Endothelial cell of umbilical vein (primary cell): ENCODE measurements around the gene MCTP1. TPM values are rescaled to one million over a fixed set of nuclear protein-coding genes. Genes with fewer than 3 reads are reported as not detected.

Experiments
- BruUV-seq: library from RNA; stranded (reverse); fragments of 400-500 nt; replicated peaks from 2 replicates; lab custom pipeline; 2021; lab: Mats Ljungman, UMichigan
- CTCF ChIA-PET: fragments of 300-600, 350-600 bp; sonication (Branson Sonifier 250); formaldehyde crosslinking; loops from one replicate; lab custom pipeline; 2021; ENCODE audit warnings: antibody characterized with exemption, inconsistent platforms; lab: Charles Lee
- POLR2A ChIA-PET: fragments of 300-600, 350-600 bp; sonication (Branson Sonifier 250); formaldehyde crosslinking; loops from one replicate; lab custom pipeline; 2021; ENCODE audit warnings: antibody characterized with exemption, inconsistent platforms; lab: Charles Lee
- DNase-seq: peaks from one replicate; pipeline ENCODE4 v3.0.0-alpha.2; 2011; ENCODE audit warnings: low read depth, low spot score
- FAIRE-seq: peaks from 2 replicates; lab custom pipeline; 2011; peaks lifted over from hg19 to GRCh38; lab: Jason Lieb, UNC
- H2AFZ ChIP-seq: 2 replicates; pipeline ENCODE4 v1.6.0; 2012; ENCODE audit warnings: low read depth, low read length, control low read depth, inconsistent platforms
- H3K27ac ChIP-seq: 2 replicates; pipeline ENCODE4 v1.5.1; 2011; ENCODE audit warnings: low read depth, mild to moderate bottlenecking, control low read depth, low read length, moderate library complexity; ENCODE audit not compliant: insufficient read depth
- H3K27me3 ChIP-seq, 2 experiments: 2 replicates each; pipeline versions ENCODE4 v1.6.0 to v1.6.1; 2011; ENCODE audit warnings: low read length in 2 of 2, mixed read lengths in 1 of 2; ENCODE audit not compliant: control insufficient read depth in 2 of 2, insufficient read depth in 2 of 2
- H3K36me3 ChIP-seq, 2 experiments: 2 replicates in 1 of 2; 3 replicates in 1 of 2; pipeline ENCODE4 v1.5.1; 2011; ENCODE audit warnings: low read length in 2 of 2, mild to moderate bottlenecking in 1 of 2, moderate library complexity in 1 of 2; ENCODE audit not compliant: control insufficient read depth in 2 of 2, insufficient read depth in 2 of 2; ENCODE audit errors: extremely low read depth in 1 of 2
- H3K4me1 ChIP-seq: 3 replicates; pipeline ENCODE4 v1.5.1; 2011; ENCODE audit warnings: mild to moderate bottlenecking, low read length; ENCODE audit not compliant: control insufficient read depth, insufficient read depth; ENCODE audit errors: extremely low read depth
- H3K4me2 ChIP-seq: 2 replicates; pipeline ENCODE4 v1.6.1; 2011; ENCODE audit warnings: low read length, control low read depth, mixed read lengths; ENCODE audit not compliant: insufficient read depth
- H3K4me3 ChIP-seq, 3 experiments: fragments of 200-600 bp in 1 of 3; sonication (generic), shearing (Covaris generic) in 1 of 3; replicated peaks in 1 of 3; 2 replicates each; pipeline ENCODE4 v1.5.1; 2011 to 2016; ENCODE audit warnings: control low read depth in 3 of 3, low read length in 3 of 3, mild to moderate bottlenecking in 2 of 3, inconsistent platforms in 1 of 3, low read depth in 1 of 3, moderate library complexity in 1 of 3; ENCODE audit not compliant: insufficient read depth in 1 of 3
- H3K79me2 ChIP-seq: 2 replicates; pipeline ENCODE4 v1.6.0; 2012; ENCODE audit warnings: low read length, inconsistent platforms; ENCODE audit not compliant: control insufficient read depth, insufficient read depth
- H3K9ac ChIP-seq: replicated peaks from 2 replicates; pipeline ENCODE3; 2011; ENCODE audit warnings: low read length, control low read depth; ENCODE audit not compliant: insufficient read depth; ENCODE audit errors: extremely low read depth
- H3K9me1 ChIP-seq: replicated peaks from 3 replicates; pipeline ENCODE4 v1.6.0; 2011; ENCODE audit warnings: mild to moderate bottlenecking, low read length; ENCODE audit not compliant: control insufficient read depth, insufficient read depth; ENCODE audit errors: extremely low read depth
- H3K9me3 ChIP-seq: replicated peaks from 2 replicates; pipeline ENCODE4 v1.5.1; 2012; ENCODE audit warnings: low read length, inconsistent platforms; ENCODE audit not compliant: control insufficient read depth, insufficient read depth
- H4K20me1 ChIP-seq: replicated peaks from 2 replicates; pipeline ENCODE3; 2011; ENCODE audit warnings: mild to moderate bottlenecking, low read length; ENCODE audit not compliant: control insufficient read depth, insufficient read depth; ENCODE audit errors: extremely low read depth
- CTCF ChIP-seq, 2 donors: IDR thresholded peaks; 1 replicate in 1 of 2; 2 replicates in 1 of 2; pipeline ENCODE4 v1.5.1; 2011; ENCODE audit warnings: low read length in 2 of 2, mild to moderate bottlenecking in 2 of 2, moderate library complexity in 2 of 2, control low read depth in 1 of 2, inconsistent platforms in 1 of 2, low read depth in 1 of 2; ENCODE audit not compliant: insufficient read depth in 1 of 2; ENCODE audit errors: extremely low read depth in 1 of 2
- EZH2 ChIP-seq: IDR thresholded peaks from 2 replicates; pipeline ENCODE4 v1.6.1; 2012; ENCODE audit warnings: borderline replicate concordance, low read depth, mild to moderate bottlenecking, moderate library complexity, low read length, inconsistent platforms; ENCODE audit not compliant: severe bottlenecking
- FOS ChIP-seq: IDR thresholded peaks from 2 replicates; pipeline ENCODE4 v1.6.1; 2011; ENCODE audit warnings: mild to moderate bottlenecking, low read length, moderate library complexity, borderline replicate concordance; ENCODE audit not compliant: insufficient read depth
- GATA2 ChIP-seq: IDR thresholded peaks from 2 replicates; pipeline ENCODE4 v1.7.0; 2011; ENCODE audit warnings: low read depth, mild to moderate bottlenecking, moderate library complexity, mixed read lengths, low read length; ENCODE audit not compliant: insufficient read length, insufficient read depth
- JUN ChIP-seq: IDR thresholded peaks from 2 replicates; pipeline ENCODE4 v1.6.1; 2011; ENCODE audit warnings: borderline replicate concordance, low read depth; ENCODE audit not compliant: insufficient read length, insufficient read depth
- MYC ChIP-seq: IDR thresholded peaks from one replicate; pipeline ENCODE4 v1.6.1; 2011; ENCODE audit warnings: mild to moderate bottlenecking, low read depth, low read length
- POLR2A ChIP-seq: IDR thresholded peaks from 2 replicates; pipeline ENCODE4 v1.6.1; 2012; ENCODE audit warnings: low read depth, mild to moderate bottlenecking, control low read depth, low read length
- POLR2AphosphoS5 ChIP-seq: IDR thresholded peaks from 2 replicates; pipeline ENCODE4 v1.6.1; 2012; ENCODE audit warnings: low read depth, mild to moderate bottlenecking, control low read depth, low read length, moderate library complexity; ENCODE audit not compliant: insufficient read depth
- dilution Hi-C: fragments of 300-500 bp; cut with MboI; formaldehyde crosslinking; loops from one replicate; pipeline ENCODE4 v1.15.0; 2019; ENCODE audit warnings: low sequenced_read_pairs; ENCODE audit not compliant: extremely low pct_ligation_motif_present
- intact Hi-C: fragments of 100-400 bp; cut with micrococcal nuclease; formaldehyde crosslinking; loops from one replicate; pipeline ENCODE4 v1.10.0; 2022
- polyA plus RNA-seq, 4 experiments: library from polyadenylated mRNA; depleted of rRNA in 3 of 4; stranded (reverse) in 3 of 4; unstranded in 1 of 4; fragments of >200 nt; gene quantifications; 2 replicates each; pipeline versions ENCODE4 v1.2.1 to v1.2.3, GENCODE V29; 2011 to 2012; ENCODE audit warnings: missing spikeins in 1 of 4
- total RNA-seq: library from RNA; stranded (reverse); gene quantifications from 2 replicates; pipeline ENCODE4 v1.2.3, GENCODE V29; 2021
- TF ChIP-seq, protein P1 (sequence below): IDR thresholded peaks from 2 replicates; pipeline ENCODE4 v1.6.1; 2011; ENCODE audit not compliant: insufficient read depth, insufficient read length

The MCTP1 gene
- total and polyA plus RNA-seq, 2 donors (not counting 3 experiments of a cell fraction or from before 2014, with no cell fraction given): 79.3 to 203 TPM

DNA sequence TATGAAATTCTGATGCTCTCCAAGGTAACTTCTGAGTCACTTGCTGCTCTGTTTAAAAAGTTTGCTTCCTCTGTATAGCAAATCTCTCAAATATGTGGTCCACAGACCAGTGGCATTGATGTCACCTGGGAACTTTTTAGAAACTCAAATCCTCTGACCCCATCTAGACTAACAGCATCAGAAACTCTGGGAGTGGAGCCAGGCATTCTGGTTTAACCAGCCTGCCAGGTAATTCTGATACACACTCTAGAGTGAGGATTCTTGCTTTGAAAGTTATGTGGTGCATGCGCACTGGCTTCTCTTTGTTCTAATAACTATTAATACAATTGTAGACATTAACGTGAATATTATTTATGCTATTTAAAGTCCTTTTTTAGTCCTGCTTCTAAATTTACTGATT lies 368.3 kb downstream of the MCTP1 start:
- no peak for DNase-seq
- FAIRE-seq: no peak
- POLR2A ChIA-PET: no interaction called here
- no TSS peak for BruUV-seq
- Histone ChIP-seq H3K4me1 (no peaks in the 10 kb centered on the region), H3K9me1 (peaks cover 2% of the 10 kb centered on the region), H3K4me2 (no peak overlapping the region), H3K9ac (no peak overlapping the region), H4K20me1 (no peaks in the 10 kb centered on the region), H3K9me3 (no peaks in the 10 kb centered on the region), H3K36me3 (peaks cover 0 to 7% of the 10 kb centered on the region in 2 experiments), H3K27me3 (no peaks in the 10 kb centered on the region), H3K79me2 (no peaks in the 10 kb centered on the region), H3K27ac (no peak overlapping the region), H2AFZ (no peak overlapping the region), H3K4me3 (no peak overlapping the region)
- TF ChIP-seq, protein P1, sequence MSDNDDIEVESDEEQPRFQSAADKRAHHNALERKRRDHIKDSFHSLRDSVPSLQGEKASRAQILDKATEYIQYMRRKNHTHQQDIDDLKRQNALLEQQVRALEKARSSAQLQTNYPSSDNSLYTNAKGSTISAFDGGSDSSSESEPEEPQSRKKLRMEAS: no peak
- no peak for TF ChIP-seq GATA2
- TF ChIP-seq CTCF (IDR thresholded peaks at IDR 0.05; ENCODE audit: extremely low read depth in 1 of 2, insufficient read depth in 1 of 2, low read depth in 1 of 2, low read length in 2 of 2): no peak
- no peak for TF ChIP-seq FOS
- TF ChIP-seq MYC: no peak
- TF ChIP-seq JUN: no peak
- no peak for TF ChIP-seq POLR2A
- no peak for TF ChIP-seq EZH2
- TF ChIP-seq POLR2AphosphoS5: no peak
- dilution Hi-C loops (no loop called here), intact Hi-C loops (no loop called here)
- CTCF ChIA-PET: no interaction called here
